Thyroid gland (tissue), 4 donors: ENCODE results near the gene ERCC6L2. TPM values are rescaled to one million over a fixed set of nuclear protein-coding genes. Genes with fewer than 3 reads are reported as not detected.

Source experiments
- DNase-seq, 2 donors: peaks; one replicate each; pipeline ENCODE4 v3.0.0-alpha.2; 2019
- H3K27ac ChIP-seq, 3 donors: fragments of 200-600 bp; sonication (generic); 1 replicate in 2 of 3; 2 replicates in 1 of 3; pipeline ENCODE4 v1.5.1; 2016 to 2019; ENCODE audit warnings: mild to moderate bottlenecking in 1 of 3, moderate library complexity in 1 of 3
- H3K27me3 ChIP-seq: fragments of 200-600 bp; sonication (generic); one replicate; pipeline ENCODE4 v1.5.1; 2019
- H3K36me3 ChIP-seq, 2 donors: fragments of 200-600 bp; sonication (generic); one replicate each; pipeline ENCODE4 v1.5.1; 2016 to 2019
- H3K4me1 ChIP-seq, 2 donors: fragments of 200-600 bp; sonication (generic); one replicate each; pipeline ENCODE4 v1.5.1; 2017 to 2019
- H3K4me3 ChIP-seq, 3 donors: fragments of 200-600 bp; sonication (generic); replicated peaks in 1 of 3; 1 replicate in 2 of 3; 2 replicates in 1 of 3; pipeline ENCODE4 v1.5.1; 2016; ENCODE audit warnings: mild to moderate bottlenecking in 1 of 3
- H3K9me3 ChIP-seq: fragments of 200-600 bp; sonication (generic); one replicate; pipeline ENCODE4 v1.5.1; 2017
- CTCF ChIP-seq, 6 experiments: fragments of 200-600 bp in 3 of 6; fragments of 450-650 bp in 3 of 6; sonication (generic) in 3 of 6; IDR thresholded peaks; one replicate each; pipeline ENCODE4 v1.5.1; 2016 to 2019; ENCODE audit warnings: antibody characterized with exemption in 6 of 6, mild to moderate bottlenecking in 2 of 6, inconsistent platforms in 1 of 6, moderate library complexity in 1 of 6
- POLR2A ChIP-seq, 2 donors: fragments of 450-650 bp; IDR thresholded peaks; one replicate each; pipeline ENCODE4 v1.6.1; 2017; ENCODE audit warnings: antibody characterized with exemption in 2 of 2, mild to moderate bottlenecking in 2 of 2, moderate library complexity in 1 of 2
- WGBS, 2 donors: methylation state at CpG; one replicate each; pipeline ENCODE4 v1.1.5; 2017; 5-methylcytosine and 5-hydroxymethylcytosine counted together
- intact Hi-C: fragments of 100-400 bp; cut with DNase I; formaldehyde crosslinking; loops from one replicate; pipeline ENCODE4 v1.15.1; 2023
- total RNA-seq, 4 donors: library from RNA; depleted of rRNA; stranded (reverse); fragments of >200 nt; gene quantifications; one replicate each; pipeline ENCODE4 v1.2.3, GENCODE V29; 2016

The ERCC6L2 gene
- total RNA-seq, 4 donors from 2014 or later = 90.6 to 130 (median 95.3) TPM

DNA sequence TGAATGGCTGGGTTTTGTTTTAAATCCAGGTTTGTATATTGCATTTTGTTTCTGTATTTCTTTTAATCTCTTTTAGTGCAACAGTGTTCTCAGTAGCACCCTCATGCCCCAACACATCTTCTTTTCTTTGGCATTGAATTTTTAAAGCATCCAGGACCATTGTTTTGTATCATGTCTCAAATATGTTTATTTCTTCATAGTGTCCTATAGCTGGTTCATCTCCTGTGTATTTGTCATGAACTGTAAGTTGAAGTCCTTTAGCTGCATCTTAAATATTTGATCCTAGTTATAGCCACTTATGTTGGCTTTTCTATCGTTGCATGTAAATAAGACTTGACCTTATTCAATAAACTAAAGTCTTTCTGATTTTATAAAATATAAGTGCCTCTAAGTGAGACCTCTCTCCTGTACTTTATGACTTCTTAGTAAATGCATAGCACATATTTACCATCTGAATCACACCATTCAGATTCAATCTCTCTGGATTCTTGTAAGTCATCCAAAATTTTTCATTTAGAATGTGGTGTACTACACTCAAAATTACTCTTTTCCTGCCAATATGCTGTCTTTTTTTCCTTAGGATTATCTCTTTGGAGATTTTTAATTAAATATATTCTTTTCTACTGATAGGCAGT lies 21.0 kb upstream of the ERCC6L2 start:
- no peaks in the 10 kb centered on the region for H3K36me3 ChIP-seq
- intact Hi-C loops = no loop called here

DNA sequence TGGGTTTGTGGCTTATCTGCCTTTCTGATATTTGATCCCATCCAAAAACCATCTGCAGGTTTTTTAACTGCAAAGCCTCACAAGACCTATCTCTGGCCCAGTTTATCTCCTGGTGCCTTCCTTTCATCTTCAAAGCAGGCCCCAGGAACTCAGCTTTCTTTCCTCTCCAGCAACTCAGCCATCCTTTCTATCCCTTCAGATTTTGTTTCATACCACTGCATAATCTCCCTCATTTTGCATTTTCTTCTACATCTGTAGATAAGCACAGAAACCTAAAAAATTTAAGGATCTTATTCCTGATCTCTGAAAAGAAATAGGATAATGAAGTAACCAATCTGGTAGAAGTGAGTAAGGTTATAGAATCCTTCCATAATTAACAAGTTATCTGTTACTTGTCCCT lies 19.5 kb upstream of the ERCC6L2 start:
- TF ChIP-seq POLR2A (IDR thresholded peaks at IDR 0.05) (no peak), CTCF (IDR thresholded peaks at IDR 0.05) (no peak)
- no peak for DNase-seq

More for the DNA sequence above, 21.0 kb upstream of the ERCC6L2 start:
- DNase-seq = no peak
- H3K4me3 ChIP-seq = no peak overlapping the region
- H3K4me1 ChIP-seq = no peaks in the 10 kb centered on the region
- no peaks in the 10 kb centered on the region for H3K27me3 ChIP-seq
- H3K9me3 ChIP-seq = no peaks in the 10 kb centered on the region
- no peak overlapping the region for H3K27ac ChIP-seq
- TF ChIP-seq POLR2A (IDR thresholded peaks at IDR 0.05) = no peak
- TF ChIP-seq CTCF (IDR thresholded peaks at IDR 0.05) = no peak
- 84 to 85% methylated on average over 1 of the region's 1 CpG for WGBS, 2 donors

DNA sequence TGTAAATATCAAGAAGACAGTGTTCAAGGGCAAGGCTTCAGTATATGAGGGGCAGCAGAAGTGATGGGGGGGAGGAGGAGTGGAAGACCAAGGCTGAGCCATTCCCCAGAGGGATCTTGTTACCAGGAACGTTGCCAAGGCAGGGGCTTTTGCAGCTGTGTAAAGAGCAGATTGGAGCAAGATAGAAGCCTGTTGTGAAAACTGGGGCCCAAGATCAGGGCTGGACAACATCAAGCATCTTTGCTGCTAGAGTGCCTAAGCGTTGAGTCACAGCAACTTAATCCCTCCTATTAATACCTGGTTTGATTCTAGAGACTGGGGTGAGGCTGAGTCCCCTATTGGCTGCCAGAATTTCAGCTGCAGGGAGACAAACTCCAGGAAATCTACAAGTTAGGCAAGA lies 18.4 kb upstream of the ERCC6L2 start:
- no peaks in the 10 kb centered on the region for H3K36me3 ChIP-seq
- intact Hi-C loops = no loop called here
- no peaks in the 10 kb centered on the region for H3K9me3 ChIP-seq
- DNase-seq = no peak
- no peaks in the 10 kb centered on the region for H3K4me1 ChIP-seq
- 39 to 44% methylated on average over 2 of the region's 2 CpGs for WGBS, 2 donors
- no peaks in the 10 kb centered on the region for H3K27me3 ChIP-seq
- no peak overlapping the region for H3K4me3 ChIP-seq
- no peak for TF ChIP-seq POLR2A (IDR thresholded peaks at IDR 0.05)
- TF ChIP-seq CTCF (IDR thresholded peaks at IDR 0.05) = no peak
- H3K27ac ChIP-seq = no peak overlapping the region

More for the DNA sequence above, 19.5 kb upstream of the ERCC6L2 start:
- Histone ChIP-seq H3K27me3 (no peaks in the 10 kb centered on the region), H3K27ac (no peak overlapping the region), H3K4me3 (no peak overlapping the region), H3K36me3 (no peaks in the 10 kb centered on the region), H3K9me3 (no peaks in the 10 kb centered on the region), H3K4me1 (no peaks in the 10 kb centered on the region)
- intact Hi-C loops = no loop called here

- Histone ChIP-seq H3K27me3 (no peaks in the 10 kb centered on the region), H3K36me3 (no peaks in the 10 kb centered on the region), H3K4me3 (no peak overlapping the region), H3K27ac (no peak overlapping the region), H3K4me1 (no peaks in the 10 kb centered on the region), H3K9me3 (no peaks in the 10 kb centered on the region)
- no peak for TF ChIP-seq CTCF (IDR thresholded peaks at IDR 0.05)
- no peak for TF ChIP-seq POLR2A (IDR thresholded peaks at IDR 0.05)
- intact Hi-C loops = no loop called here
- DNase-seq = no peak
Measured at GRCh38 chr9:95857896-95858295, 17.6 kb upstream of the ERCC6L2 start.

DNA sequence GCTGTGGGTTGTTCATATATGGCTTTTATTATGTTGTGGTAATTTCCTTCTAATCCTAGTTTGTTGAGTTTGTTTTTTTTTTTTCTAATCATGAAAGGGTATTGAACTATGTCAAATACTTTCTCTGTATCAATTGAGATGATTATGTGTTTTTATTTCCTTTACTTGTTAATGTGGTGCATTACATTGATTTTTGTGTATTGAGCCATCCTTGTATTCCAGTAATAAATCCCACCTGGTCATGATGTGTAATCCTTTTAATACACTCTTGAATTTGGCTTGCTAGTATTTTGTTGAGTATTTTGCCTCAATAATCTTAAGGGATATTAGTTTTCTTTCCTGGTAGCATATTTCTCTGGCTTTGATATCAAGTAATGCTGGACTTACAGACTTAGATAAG lies 13.1 kb upstream of the ERCC6L2 start:
- no peak overlapping the region for H3K27ac ChIP-seq
- intact Hi-C loops = no loop called here
- no peaks in the 10 kb centered on the region for H3K36me3 ChIP-seq
- H3K9me3 ChIP-seq = no peaks in the 10 kb centered on the region
- DNase-seq = no peak
- H3K27me3 ChIP-seq = no peaks in the 10 kb centered on the region
- H3K4me3 ChIP-seq = no peak overlapping the region
- TF ChIP-seq CTCF (IDR thresholded peaks at IDR 0.05) (no peak), POLR2A (IDR thresholded peaks at IDR 0.05) (no peak)
- H3K4me1 ChIP-seq = no peaks in the 10 kb centered on the region
